HCT116 (cell line): Measurements from ENCODE around the gene PLCH2. TPM values are rescaled to one million over a fixed set of nuclear protein-coding genes. Genes with fewer than 3 reads are reported as not detected.

Experiments used
- ATAC-seq: fragments of 200-7000 bp; cut with Tn5 transposase; 2 replicates; pipeline ENCODE4 v1.9.1; 2020; ENCODE audit warnings: mild to moderate bottlenecking, moderate library complexity
- BruUV-seq: library from RNA; stranded (reverse); fragments of 400-500 nt; replicated peaks from 2 replicates; lab custom pipeline; 2021; lab: Mats Ljungman, UMichigan
- CTCF ChIA-PET: fragments of 300-600 bp; sonication (Branson Sonifier 250); formaldehyde crosslinking; loops from one replicate; lab custom pipeline; 2021; ENCODE audit warnings: antibody characterized with exemption; lab: Charles Lee
- POLR2A ChIA-PET: fragments of 300-600, 350-600 bp; sonication (Branson Sonifier 250); formaldehyde crosslinking; loops from one replicate; lab custom pipeline; 2021; ENCODE audit warnings: antibody characterized with exemption; lab: Charles Lee
- RAD21 ChIA-PET, 2 experiments: fragments of 300-600 bp; sonication (Branson Sonifier 250); formaldehyde crosslinking; loops; one replicate each; lab custom pipeline; 2023; ENCODE audit warnings: low total read pairs in 2 of 2; ENCODE audit not compliant: uncharacterized antibody in 2 of 2, unreplicated experiment in 2 of 2, low non-redundant PET in 1 of 2; lab: Charles Lee
- DNase-seq: peaks from one replicate; pipeline ENCODE4 v3.0.0-alpha.2; 2010; ENCODE audit warnings: low read depth, low spot score
- H2AFZ ChIP-seq: fragments of 200-600 bp; shearing (Covaris generic), sonication (generic); 2 replicates; pipeline ENCODE4 v1.6.1; 2017; ENCODE audit warnings: low read depth, mixed run types, mixed read lengths, antibody characterized with exemption, low read length; ENCODE audit not compliant: poor library complexity, severe bottlenecking
- H3K27ac ChIP-seq: 2 replicates; pipeline ENCODE4 v1.5.1; 2012; ENCODE audit warnings: low read depth, low read length
- H3K27me3 ChIP-seq: fragments of 200-600 bp; sonication (generic); 2 replicates; pipeline ENCODE4 v1.6.1; 2016; ENCODE audit warnings: mixed run types, low read length, mixed read lengths; ENCODE audit not compliant: insufficient read depth
- H3K36me3 ChIP-seq, 2 experiments: fragments of 200-500 bp in 1 of 2; fragments of 200-600 bp in 1 of 2; sonication (Bioruptor generic) in 1 of 2; sonication (generic) in 1 of 2; 2 replicates each; pipeline versions ENCODE4 v1.5.1 to v1.6.1; 2014 to 2016; ENCODE audit warnings: low read length in 2 of 2, inconsistent platforms in 1 of 2, mixed read lengths in 1 of 2, mixed run types in 1 of 2; ENCODE audit not compliant: insufficient read depth in 2 of 2, control insufficient read depth in 1 of 2
- H3K4me1 ChIP-seq, 2 experiments: fragments of 200-600 bp in 1 of 2; sonication (generic) in 1 of 2; 2 replicates each; pipeline versions ENCODE4 v1.5.1 to v1.6.1; 2012 to 2017; ENCODE audit warnings: low read length in 2 of 2, inconsistent platforms in 1 of 2, mild to moderate bottlenecking in 1 of 2, mixed read lengths in 1 of 2, mixed run types in 1 of 2, moderate library complexity in 1 of 2; ENCODE audit not compliant: insufficient read depth in 2 of 2, control insufficient read depth in 1 of 2
- H3K4me2 ChIP-seq: fragments of 200-600 bp; sonication (generic); 2 replicates; pipeline ENCODE4 v1.6.1; 2017; ENCODE audit warnings: mixed run types, low read length, mixed read lengths
- H3K4me3 ChIP-seq, 2 experiments: fragments of 200-600 bp in 1 of 2; sonication (generic) in 1 of 2; replicated peaks in 1 of 2; 2 replicates each; pipeline ENCODE4 v1.5.1; 2011 to 2016; ENCODE audit warnings: low read length in 2 of 2, control low read depth in 1 of 2, low read depth in 1 of 2, mild to moderate bottlenecking in 1 of 2, mixed read lengths in 1 of 2, mixed run types in 1 of 2
- H3K79me2 ChIP-seq: fragments of 200-600 bp; sonication (generic); 2 replicates; pipeline ENCODE4 v1.6.1; 2017; ENCODE audit warnings: mild to moderate bottlenecking, mixed run types, low read length, moderate library complexity, mixed read lengths; ENCODE audit not compliant: insufficient read depth
- H3K9ac ChIP-seq: fragments of 200-600 bp; sonication (generic); 2 replicates; pipeline ENCODE4 v1.6.1; 2016; ENCODE audit warnings: low read length, mixed read lengths
- H3K9me2 ChIP-seq: fragments of 200-600 bp; sonication (generic), shearing (Covaris generic); 2 replicates; pipeline ENCODE4 v1.6.1; 2017; ENCODE audit warnings: mixed run types, mild to moderate bottlenecking, moderate library complexity; ENCODE audit not compliant: insufficient read depth
- H3K9me3 ChIP-seq, 2 experiments: fragments of 200-500 bp in 1 of 2; fragments of 200-600 bp in 1 of 2; sonication (Bioruptor generic) in 1 of 2; sonication (generic) in 1 of 2; 2 replicates each; pipeline ENCODE4 v1.6.1; 2014 to 2017; ENCODE audit warnings: low read length in 2 of 2, mixed read lengths in 2 of 2, inconsistent platforms in 1 of 2, low read depth in 1 of 2, mild to moderate bottlenecking in 1 of 2, mixed run types in 1 of 2, moderate library complexity in 1 of 2; ENCODE audit not compliant: control insufficient read depth in 1 of 2, insufficient read depth in 1 of 2
- H4K20me1 ChIP-seq: fragments of 200-600 bp; sonication (generic), shearing (Covaris generic); 2 replicates; pipeline ENCODE4 v1.6.1; 2017; ENCODE audit warnings: mixed run types, mild to moderate bottlenecking, moderate library complexity; ENCODE audit not compliant: insufficient read depth
- ATF3 ChIP-seq: IDR thresholded peaks from 2 replicates; pipeline ENCODE4 v1.6.1; 2012
- CBX3 ChIP-seq: IDR thresholded peaks from 2 replicates; pipeline ENCODE4 v1.6.1; 2012; ENCODE audit warnings: low read depth
- CEBPB ChIP-seq: IDR thresholded peaks from 2 replicates; pipeline ENCODE4 v1.6.1; 2012; ENCODE audit warnings: low read depth
- CTCF ChIP-seq, 3 experiments: fragments of 200-600 bp in 1 of 3; sonication (generic) in 1 of 3; IDR thresholded peaks in 2 of 3; conservative IDR thresholded peaks in 1 of 3; 2 replicates each; pipeline ENCODE4 v1.5.1; 2012 to 2017; ENCODE audit warnings: low read depth in 2 of 3, low read length in 2 of 3, antibody characterized with exemption in 1 of 3, borderline replicate concordance in 1 of 3, control low read depth in 1 of 3, mild to moderate bottlenecking in 1 of 3, mixed read lengths in 1 of 3, mixed run types in 1 of 3, moderate library complexity in 1 of 3; ENCODE audit not compliant: insufficient read depth in 1 of 3
- EGR1 ChIP-seq: IDR thresholded peaks from 2 replicates; pipeline ENCODE4 v1.6.1; 2012; ENCODE audit warnings: low read depth
- ELF1 ChIP-seq: IDR thresholded peaks from 2 replicates; pipeline ENCODE4 v1.6.1; 2012; ENCODE audit warnings: low read depth, borderline replicate concordance
- EZH2 ChIP-seq: fragments of 200-600 bp; sonication (generic); IDR thresholded peaks from 2 replicates; pipeline ENCODE4 v1.6.1; 2017; ENCODE audit warnings: antibody characterized with exemption, mixed run types
- FOSL1 ChIP-seq: IDR thresholded peaks from 2 replicates; pipeline ENCODE4 v1.6.1; 2012; ENCODE audit warnings: low read depth
- JUND ChIP-seq: IDR thresholded peaks from 2 replicates; pipeline ENCODE4 v1.6.1; 2012
- POLR2A ChIP-seq: IDR thresholded peaks from 2 replicates; pipeline ENCODE4 v1.7.0; 2011; ENCODE audit warnings: borderline replicate concordance; ENCODE audit not compliant: insufficient read depth, insufficient read length; ENCODE audit errors: extremely low read depth
- SP1 ChIP-seq: IDR thresholded peaks from 2 replicates; pipeline ENCODE4 v1.6.1; 2012; ENCODE audit warnings: low read depth
- TCF7L2 ChIP-seq: IDR thresholded peaks from 2 replicates; pipeline ENCODE4 v1.7.0; 2011; ENCODE audit warnings: borderline replicate concordance, inconsistent platforms; ENCODE audit not compliant: insufficient read depth, insufficient read length; ENCODE audit errors: extremely low read depth
- ZFX ChIP-seq: fragments of 450-650 bp; IDR thresholded peaks from 2 replicates; pipeline ENCODE4 v1.6.1; 2017
- ZNF274 ChIP-seq: fragments of 200-500 bp; sonication (Bioruptor generic); IDR thresholded peaks from 2 replicates; pipeline ENCODE4 v1.6.1; 2014; ENCODE audit warnings: mild to moderate bottlenecking, low read depth, low read length, inconsistent platforms
- intact Hi-C: fragments of 100-400 bp; cut with micrococcal nuclease; formaldehyde crosslinking; loops from 2 replicates; pipeline ENCODE4 v1.10.0; 2022
- total RNA-seq: library from RNA; stranded (reverse); gene quantifications from one replicate; pipeline ENCODE4 v1.2.1, GENCODE V29; 2021; ENCODE audit not compliant: unreplicated experiment
- TF ChIP-seq, protein P1 (sequence below): IDR thresholded peaks from 2 replicates; pipeline ENCODE4 v1.6.1; 2011; ENCODE audit warnings: mild to moderate bottlenecking, low read length, moderate library complexity; ENCODE audit not compliant: insufficient replicate concordance; ENCODE audit errors: extremely low read depth
- TF ChIP-seq, protein P2 (sequence below): IDR thresholded peaks from 2 replicates; pipeline ENCODE4 v1.6.1; 2012; ENCODE audit warnings: low read depth

PLCH2 gene
- total RNA-seq, 1 experiment from 2014 or later: 2.0 TPM

- peaks cover 50% of the 10 kb centered on the region for H3K79me2 ChIP-seq
- no peak for DNase-seq
- H3K9me2 ChIP-seq: no peaks in the 10 kb centered on the region
- H3K27ac ChIP-seq: no peak overlapping the region
- no peak for ATAC-seq
- TF ChIP-seq CEBPB (no peak), SP1 (no peak), JUND (no peak), POLR2A (no peak), EGR1 (no peak), CTCF (IDR thresholded peaks at IDR 0.05 in 2 of 3, conservative IDR thresholded peaks at IDR 0.05 in 1 of 3; ENCODE audit: borderline replicate concordance in 1 of 3, insufficient read depth in 1 of 3, low read depth in 2 of 3, low read length in 2 of 3) (no peak), CBX3 (no peak), ATF3 (no peak), ELF1 (no peak), ZNF274 (no peak), ZFX (no peak), TCF7L2 (no peak), FOSL1 (no peak), EZH2 (no peak)
- TF ChIP-seq, protein P1, sequence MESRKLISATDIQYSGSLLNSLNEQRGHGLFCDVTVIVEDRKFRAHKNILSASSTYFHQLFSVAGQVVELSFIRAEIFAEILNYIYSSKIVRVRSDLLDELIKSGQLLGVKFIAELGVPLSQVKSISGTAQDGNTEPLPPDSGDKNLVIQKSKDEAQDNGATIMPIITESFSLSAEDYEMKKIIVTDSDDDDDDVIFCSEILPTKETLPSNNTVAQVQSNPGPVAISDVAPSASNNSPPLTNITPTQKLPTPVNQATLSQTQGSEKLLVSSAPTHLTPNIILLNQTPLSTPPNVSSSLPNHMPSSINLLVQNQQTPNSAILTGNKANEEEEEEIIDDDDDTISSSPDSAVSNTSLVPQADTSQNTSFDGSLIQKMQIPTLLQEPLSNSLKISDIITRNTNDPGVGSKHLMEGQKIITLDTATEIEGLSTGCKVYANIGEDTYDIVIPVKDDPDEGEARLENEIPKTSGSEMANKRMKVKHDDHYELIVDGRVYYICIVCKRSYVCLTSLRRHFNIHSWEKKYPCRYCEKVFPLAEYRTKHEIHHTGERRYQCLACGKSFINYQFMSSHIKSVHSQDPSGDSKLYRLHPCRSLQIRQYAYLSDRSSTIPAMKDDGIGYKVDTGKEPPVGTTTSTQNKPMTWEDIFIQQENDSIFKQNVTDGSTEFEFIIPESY: no peak
- TF ChIP-seq, protein P2, sequence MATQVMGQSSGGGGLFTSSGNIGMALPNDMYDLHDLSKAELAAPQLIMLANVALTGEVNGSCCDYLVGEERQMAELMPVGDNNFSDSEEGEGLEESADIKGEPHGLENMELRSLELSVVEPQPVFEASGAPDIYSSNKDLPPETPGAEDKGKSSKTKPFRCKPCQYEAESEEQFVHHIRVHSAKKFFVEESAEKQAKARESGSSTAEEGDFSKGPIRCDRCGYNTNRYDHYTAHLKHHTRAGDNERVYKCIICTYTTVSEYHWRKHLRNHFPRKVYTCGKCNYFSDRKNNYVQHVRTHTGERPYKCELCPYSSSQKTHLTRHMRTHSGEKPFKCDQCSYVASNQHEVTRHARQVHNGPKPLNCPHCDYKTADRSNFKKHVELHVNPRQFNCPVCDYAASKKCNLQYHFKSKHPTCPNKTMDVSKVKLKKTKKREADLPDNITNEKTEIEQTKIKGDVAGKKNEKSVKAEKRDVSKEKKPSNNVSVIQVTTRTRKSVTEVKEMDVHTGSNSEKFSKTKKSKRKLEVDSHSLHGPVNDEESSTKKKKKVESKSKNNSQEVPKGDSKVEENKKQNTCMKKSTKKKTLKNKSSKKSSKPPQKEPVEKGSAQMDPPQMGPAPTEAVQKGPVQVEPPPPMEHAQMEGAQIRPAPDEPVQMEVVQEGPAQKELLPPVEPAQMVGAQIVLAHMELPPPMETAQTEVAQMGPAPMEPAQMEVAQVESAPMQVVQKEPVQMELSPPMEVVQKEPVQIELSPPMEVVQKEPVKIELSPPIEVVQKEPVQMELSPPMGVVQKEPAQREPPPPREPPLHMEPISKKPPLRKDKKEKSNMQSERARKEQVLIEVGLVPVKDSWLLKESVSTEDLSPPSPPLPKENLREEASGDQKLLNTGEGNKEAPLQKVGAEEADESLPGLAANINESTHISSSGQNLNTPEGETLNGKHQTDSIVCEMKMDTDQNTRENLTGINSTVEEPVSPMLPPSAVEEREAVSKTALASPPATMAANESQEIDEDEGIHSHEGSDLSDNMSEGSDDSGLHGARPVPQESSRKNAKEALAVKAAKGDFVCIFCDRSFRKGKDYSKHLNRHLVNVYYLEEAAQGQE: no peak
- ChIA-PET POLR2A (no interaction called here), CTCF (no interaction called here), RAD21 (no interaction called here)
- no peak overlapping the region for H3K4me3 ChIP-seq
- intact Hi-C loops: no loop called here
- no peak overlapping the region for H3K9ac ChIP-seq
- H3K36me3 ChIP-seq: peaks cover 8 to 12% of the 10 kb centered on the region in 2 experiments; a peak in 3 of 4 replicates
- peaks cover 8% of the 10 kb centered on the region; the same call in 1 of the 2 replicates for H4K20me1 ChIP-seq
- no TSS peak for BruUV-seq
- H3K9me3 ChIP-seq: no peaks in the 10 kb centered on the region
- no peaks in the 10 kb centered on the region for H3K27me3 ChIP-seq
- no peak overlapping the region for H2AFZ ChIP-seq
- H3K4me2 ChIP-seq: no peak overlapping the region
- H3K4me1 ChIP-seq: peaks cover 15 to 20% of the 10 kb centered on the region in 2 experiments; a peak in 3 of 4 replicates
These were observed 47.3 kb downstream of the PLCH2 start for GRCh38 chr1:2523191-2523890.
